Raji (cell line): Measurements from ENCODE around the gene KCNMA1.

Experiments
- POLR2A ChIP-seq: IDR thresholded peaks from 2 replicates; pipeline ENCODE4 v1.6.1; 2011; ENCODE audit warnings: low read depth, low read length, control low read depth; ENCODE audit not compliant: insufficient read depth

Gene KCNMA1

DNA sequence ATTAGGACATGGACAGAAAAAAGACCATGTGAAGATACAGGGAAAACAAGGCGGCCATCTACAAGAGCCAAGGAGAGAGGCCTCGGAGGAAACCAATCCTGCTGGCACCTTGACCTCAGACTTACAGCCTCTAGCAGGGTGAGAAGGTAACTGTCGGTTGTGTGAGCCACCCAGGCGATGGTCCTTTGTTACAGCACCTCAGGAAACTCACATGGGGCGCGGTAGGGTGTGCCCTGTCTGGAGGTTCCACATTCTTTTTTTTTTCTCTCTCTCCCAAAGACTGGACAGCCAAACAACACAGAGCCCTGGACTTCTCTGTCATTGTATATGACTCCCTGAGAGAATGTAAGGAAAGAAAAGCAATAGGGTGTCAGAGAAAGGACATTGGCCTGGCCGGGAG is 163.2 kb downstream of the KCNMA1 start:
- TF ChIP-seq POLR2A: no peak

DNA sequence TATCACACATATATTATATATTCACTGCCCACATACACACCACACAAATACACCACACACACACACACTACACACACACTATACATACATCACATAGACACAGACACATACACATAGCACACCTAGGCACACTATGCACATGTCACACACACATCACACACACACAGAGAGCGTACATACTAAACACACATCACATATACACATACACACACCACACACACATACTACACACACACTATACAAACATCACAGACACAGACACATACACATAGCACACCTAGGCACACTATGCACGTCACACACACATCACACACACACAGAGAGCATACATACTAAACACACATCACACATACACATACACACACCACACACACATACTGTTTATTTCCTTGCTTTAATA is 165.5 kb downstream of the KCNMA1 start:
- no peak for TF ChIP-seq POLR2A

DNA sequence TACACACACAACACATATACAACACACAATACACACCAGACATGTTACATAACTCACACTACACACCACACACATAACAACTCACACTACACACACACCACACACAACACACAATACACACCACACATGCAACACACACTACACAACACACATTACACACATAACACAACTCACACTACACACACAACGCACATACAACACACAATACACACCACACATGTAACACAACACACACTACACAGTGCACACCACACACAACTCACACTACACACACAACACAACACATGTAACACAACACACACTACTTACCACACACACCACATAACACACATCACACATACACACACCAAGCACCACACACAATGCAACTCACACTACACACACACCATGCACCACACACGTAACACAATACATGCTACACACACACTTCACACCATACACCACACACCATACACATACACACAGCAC is 166.5 kb downstream of the KCNMA1 start:
- no peak for TF ChIP-seq POLR2A

DNA sequence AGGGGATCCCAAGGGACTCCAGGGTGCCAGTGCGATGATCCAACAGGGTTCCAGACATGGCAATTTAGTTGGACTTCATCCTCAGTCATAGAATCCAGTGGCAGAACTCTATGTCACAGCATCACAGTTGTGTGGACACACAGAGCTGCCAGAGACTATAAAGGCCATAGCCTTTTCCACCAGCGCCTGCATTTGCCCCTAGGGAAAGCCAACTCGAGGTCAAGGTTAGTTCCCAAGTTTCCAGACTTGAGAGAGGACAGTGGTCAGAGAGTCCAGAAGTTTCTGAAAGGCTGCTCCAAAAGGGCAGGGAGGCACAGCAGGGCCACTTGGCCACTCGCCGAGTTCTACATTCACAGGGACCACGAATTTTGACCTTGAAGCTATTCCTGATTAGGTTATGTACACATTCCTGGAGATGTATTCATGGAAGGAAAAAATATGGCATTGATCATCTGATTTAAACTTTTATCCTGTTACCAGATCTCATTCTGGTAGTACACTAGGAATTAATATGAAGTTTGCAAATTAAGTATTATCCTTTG is 170.1 kb downstream of the KCNMA1 start:
- no peak for TF ChIP-seq POLR2A

DNA sequence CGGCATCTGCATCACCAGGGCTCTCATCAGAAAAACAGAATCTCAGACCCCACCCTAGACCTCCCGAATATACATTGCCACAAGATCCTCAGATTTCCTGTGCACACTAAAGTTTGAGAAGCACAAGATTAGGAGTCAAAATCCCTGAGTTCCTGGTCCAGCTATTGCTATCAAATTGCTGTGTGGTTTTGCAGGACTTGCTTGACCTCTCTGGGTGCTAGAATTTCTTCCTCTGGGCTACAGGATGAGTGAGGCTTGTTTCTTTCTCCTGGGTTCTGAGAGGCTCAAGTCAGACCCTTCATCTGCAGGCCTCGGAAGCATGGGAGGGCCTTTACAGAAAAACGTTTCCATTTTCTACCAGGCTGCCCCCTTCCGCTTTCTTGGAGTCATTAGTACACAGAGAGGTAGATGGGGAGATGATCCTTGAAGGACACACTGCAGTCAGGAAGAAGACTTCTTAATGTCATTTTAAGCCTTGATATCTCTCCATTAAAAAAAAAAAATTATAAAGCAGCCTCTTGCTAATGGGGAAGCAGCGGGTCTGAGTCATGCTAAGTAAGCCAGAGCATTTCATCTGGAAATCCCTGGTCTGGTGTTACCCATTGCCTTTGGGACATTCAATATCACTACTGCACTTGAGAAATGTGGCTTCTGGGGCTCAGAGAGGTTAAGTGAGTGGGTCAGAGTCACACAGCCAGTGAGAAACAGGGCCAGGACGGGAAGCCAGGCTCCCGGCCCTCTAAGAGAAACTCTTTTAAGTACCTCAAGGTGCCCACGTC is 173.5 kb downstream of the KCNMA1 start:
- no peak for TF ChIP-seq POLR2A

DNA sequence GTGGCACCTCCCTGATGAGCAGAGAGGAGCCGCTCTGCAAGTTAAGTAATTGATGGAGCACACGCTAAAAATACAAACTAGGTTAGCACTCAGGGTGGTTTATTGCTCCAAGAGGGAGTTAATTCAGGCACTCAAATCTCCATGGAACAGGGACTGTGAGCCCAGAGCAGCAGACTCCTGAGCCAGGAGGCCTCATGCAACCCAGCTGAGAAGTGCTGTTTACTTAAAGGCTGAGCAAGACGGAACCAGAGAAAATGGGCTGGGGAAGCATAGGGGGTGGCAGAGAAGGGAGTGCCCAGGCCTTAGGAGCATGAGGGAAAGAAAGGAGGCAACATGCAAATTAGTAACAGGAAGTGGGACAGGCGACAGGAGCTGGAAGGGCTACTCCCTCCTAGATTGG is 174.1 kb downstream of the KCNMA1 start:
- TF ChIP-seq POLR2A: no peak

DNA sequence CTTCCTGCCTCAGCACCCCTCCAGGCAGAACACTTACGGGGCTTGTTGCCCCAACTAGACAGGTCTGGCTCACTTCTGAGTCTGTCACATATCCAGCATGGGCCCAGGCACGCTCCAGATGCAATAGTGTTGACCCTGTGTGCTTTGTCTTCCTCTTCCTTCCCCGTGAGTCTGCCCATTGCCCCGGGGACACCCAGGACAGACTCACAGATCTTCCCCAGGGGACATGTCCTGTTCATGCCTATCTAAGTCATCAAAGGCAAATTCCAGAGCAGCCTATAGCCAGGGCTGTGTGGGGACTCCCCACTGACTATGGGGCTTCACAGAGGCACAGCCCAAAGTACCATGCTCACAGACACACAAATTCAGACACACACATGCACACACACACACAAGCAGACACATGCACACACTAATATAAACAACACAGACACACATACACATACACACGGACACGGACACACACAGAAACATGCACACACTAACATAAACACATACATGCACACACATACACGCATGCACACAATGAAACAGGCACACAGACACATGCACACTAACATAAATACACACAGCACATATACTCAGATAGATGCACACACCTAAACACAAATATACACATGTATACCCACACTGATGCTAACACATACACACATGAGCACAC is 175.8 kb downstream of the KCNMA1 start:
- no peak for TF ChIP-seq POLR2A

DNA sequence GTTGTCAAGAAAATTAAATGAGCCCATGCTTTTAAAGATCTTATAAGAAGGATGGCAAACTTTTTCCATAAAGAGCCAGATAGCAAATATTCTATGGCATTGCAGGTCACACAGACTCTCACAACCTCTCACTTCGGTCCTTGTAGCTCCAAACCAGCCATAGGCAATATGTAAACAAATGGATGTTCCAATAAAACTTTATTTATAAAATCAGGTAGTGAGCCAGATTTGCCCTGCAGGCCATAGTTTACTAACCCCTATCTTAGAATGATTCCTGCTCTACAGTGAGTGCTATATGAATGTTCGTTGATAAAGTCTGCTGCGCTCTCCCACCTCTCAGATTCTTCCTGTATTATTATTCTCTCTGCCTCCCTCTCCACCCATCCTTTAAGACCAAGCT is 177.7 kb downstream of the KCNMA1 start:
- TF ChIP-seq POLR2A: no peak

DNA sequence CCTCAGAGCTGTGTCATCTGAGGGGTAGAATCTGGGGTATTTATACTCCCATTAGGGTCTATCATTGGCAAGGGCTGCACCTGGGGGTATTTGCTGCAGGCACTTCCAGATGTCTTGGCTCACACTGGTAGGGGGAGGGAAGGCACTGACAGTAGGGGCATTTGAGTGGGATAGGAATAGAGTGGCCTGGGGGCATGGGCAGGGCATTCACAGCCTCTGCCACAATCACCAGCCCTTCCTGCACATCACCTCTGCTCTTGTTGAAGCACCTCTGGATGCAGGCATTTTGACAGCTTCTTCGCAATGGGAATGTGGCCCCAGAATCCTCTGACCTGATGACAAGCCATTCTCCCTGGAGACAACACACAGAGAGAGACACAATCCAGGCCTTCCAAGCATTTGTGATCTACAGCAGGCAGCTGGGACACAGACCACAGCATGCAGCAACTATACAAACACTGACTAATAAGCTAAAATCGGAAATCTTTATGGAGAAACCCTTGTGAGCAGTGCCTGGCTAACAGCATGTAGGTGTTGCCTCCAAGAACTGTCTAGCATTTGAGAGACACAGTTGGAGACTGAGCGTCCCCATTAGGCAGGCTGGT is 178.5 kb downstream of the KCNMA1 start:
- TF ChIP-seq POLR2A: no peak

DNA sequence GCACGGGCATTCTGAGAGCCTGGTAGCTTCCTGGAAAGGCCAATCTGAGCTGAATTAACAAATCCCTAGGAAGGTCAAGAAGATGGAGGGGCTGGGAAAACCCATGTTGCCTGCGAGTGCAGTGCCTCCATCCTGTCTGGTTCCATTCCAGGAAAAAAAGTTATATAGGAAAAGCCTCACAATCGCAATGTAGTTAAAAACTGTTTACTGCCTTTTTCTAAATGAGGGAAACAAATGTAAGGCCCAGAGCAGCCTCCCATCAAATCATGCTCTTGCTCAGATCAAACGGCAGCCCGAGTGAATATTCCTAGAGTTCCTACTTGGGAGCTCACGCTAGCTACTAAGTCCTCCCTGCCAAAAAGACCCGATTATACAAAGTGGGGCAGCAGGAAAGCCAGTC is 179.9 kb downstream of the KCNMA1 start:
- no peak for TF ChIP-seq POLR2A

DNA sequence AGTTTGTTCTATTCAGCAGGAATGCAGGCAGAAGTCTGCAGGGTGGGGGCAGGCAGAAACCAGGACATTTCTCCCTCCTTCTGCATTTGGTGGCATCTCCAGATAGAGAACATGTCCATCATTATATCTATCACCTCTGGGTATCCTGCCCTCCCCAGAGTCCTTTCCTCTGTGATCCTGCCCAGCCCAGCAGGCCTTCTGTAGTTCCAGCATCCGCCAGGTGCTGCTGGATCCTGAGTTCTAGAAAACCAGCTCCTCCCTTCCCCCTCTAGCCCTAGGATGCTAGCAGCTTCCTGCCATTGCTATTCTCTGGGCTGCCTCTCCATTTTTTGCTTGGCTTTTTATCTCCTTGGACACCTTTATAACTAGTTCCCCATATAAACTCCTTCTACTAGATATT is 180.3 kb downstream of the KCNMA1 start:
- no peak for TF ChIP-seq POLR2A

DNA sequence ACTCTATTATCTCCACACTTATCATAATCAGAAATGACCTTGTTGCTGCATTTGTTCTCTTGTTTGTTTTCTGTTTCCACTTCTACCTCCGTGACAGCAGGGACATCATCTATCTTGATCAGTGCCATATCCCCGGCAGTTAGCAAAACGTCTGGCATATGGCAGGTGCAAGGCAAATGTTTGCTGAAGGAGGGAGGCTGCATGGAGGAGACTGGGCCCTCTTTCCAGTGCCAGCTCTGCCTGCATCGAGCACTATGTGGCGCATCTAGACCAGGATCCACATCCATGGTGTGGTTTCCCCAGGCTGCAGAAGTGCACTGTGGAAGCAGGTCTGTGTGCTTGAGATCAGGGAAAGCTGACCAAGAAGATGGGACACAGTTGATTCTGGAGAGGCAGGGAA is 181.2 kb downstream of the KCNMA1 start:
- no peak for TF ChIP-seq POLR2A

DNA sequence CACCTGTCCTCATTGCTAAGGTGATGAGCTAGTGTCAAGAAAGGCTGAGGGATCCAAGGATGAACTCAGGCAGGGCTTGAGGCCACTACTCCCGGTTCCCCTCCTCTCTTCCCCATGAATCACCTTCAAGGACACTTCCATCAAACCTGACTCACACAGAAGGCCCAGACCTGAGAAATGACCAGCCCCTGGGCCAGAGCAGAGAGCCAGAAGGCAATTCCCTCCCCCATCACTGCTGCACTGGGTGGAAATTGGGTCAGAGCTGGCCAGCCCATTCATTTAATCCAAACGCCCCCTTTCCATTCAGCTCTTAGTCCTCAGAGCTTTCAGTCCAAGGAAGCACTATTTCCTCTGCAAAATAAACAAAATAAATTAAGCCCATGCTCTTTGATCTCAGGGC is 182.0 kb downstream of the KCNMA1 start:
- no peak for TF ChIP-seq POLR2A

DNA sequence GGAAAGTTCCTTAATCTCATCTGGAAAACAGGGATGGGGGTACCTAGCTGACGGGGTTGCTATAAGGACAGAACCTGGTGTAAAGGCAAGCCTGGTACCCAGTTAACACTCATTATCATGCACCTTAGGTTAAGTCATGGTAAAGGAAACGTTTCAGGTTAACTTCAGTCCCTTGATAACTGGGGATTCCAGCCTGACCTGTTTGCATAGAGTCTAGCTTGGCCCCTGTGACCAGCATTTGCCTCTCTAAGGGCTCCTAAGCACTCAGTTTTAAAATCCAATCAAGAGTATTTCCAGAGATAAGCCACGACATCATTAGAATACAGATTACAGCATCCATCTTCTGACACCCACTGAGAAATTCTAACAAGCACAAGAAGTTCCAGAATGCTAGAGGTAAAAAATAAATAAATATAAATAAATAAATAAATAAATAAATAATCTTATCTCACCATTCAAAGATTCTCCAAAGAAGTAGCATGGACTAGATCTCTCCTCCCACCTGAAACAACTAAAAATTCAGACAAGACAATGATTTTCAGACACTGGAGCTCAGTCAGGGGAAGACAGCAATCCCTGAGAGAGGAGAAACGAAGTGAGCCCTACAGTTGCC is 184.6 kb downstream of the KCNMA1 start:
- no peak for TF ChIP-seq POLR2A

DNA sequence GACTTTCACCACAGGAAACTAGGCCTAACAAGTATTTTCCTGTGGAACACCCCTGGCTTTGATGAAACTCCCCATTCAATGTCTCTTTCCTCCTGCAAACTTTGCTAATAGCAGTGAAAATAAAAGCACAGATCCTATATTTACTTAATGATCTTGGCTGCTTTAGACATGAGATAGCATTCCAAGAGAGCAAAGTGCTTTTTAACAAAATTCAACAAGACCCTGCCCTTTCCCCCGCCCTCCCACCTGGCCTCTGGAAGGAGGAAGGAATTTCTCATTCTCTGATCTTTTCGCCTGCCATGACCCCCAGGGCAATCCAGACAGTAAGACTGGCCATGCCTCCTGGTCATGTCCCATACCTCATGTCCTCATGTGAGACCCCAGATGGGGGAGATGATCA is 185.7 kb downstream of the KCNMA1 start:
- TF ChIP-seq POLR2A: no peak

DNA sequence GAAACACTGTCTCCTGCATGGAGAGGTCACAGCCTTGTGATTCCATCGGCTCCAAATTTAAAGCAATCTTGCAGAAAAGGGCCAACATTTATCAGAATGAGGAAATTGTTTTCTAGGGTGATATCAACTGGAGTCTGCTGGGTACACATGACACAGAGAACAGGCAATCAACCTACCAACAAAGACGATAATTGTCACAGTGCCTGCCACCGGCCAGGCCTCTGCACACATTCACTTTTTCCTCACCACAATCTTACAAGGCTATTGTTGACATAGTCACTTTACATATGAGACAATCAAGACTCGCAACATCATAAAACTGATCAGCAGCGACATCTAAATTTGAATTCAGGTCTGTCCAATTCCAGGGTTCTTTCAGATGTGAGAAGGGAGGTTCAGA is 189.4 kb downstream of the KCNMA1 start:
- TF ChIP-seq POLR2A: no peak

DNA sequence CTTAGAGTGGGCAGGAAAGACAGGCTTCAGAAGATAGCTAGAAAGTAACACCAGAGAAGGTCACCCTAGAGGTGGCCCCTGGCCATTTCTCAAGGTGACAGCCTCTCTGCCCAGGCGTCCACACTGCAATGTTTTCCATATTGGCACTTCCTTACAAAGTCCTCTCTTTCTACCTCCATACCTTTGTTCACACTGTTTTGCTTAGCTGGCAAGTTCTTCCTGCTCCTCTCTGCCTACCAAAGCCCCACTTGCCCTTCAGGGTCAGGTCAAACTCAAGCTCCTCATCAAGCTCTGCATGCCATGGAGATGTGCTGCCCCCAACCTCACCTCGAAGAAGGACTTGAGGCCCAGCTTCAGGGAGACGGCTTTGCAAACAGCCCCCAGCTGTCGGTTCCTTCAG is 190.9 kb downstream of the KCNMA1 start:
- TF ChIP-seq POLR2A: no peak
